Measurements from ENCODE around the gene SKIL.

Gene SKIL

GRCh38 chr3:170350515-170351413, 6.8 kb upstream of the SKIL start:
- DNase-seq (ENCODE audit: low read depth): no peak

GRCh38 chr3:170352936-170353335, 4.6 kb upstream of the SKIL start:
- no peak for DNase-seq (ENCODE audit: low read depth)

- no peak for DNase-seq (ENCODE audit: low read depth)
Measured at GRCh38 chr3:170353485-170353884, 4.0 kb upstream of the SKIL start.

GRCh38 chr3:170354760-170355159, 2.8 kb upstream of the SKIL start:
- no peak for DNase-seq (ENCODE audit: low read depth)

DNA sequence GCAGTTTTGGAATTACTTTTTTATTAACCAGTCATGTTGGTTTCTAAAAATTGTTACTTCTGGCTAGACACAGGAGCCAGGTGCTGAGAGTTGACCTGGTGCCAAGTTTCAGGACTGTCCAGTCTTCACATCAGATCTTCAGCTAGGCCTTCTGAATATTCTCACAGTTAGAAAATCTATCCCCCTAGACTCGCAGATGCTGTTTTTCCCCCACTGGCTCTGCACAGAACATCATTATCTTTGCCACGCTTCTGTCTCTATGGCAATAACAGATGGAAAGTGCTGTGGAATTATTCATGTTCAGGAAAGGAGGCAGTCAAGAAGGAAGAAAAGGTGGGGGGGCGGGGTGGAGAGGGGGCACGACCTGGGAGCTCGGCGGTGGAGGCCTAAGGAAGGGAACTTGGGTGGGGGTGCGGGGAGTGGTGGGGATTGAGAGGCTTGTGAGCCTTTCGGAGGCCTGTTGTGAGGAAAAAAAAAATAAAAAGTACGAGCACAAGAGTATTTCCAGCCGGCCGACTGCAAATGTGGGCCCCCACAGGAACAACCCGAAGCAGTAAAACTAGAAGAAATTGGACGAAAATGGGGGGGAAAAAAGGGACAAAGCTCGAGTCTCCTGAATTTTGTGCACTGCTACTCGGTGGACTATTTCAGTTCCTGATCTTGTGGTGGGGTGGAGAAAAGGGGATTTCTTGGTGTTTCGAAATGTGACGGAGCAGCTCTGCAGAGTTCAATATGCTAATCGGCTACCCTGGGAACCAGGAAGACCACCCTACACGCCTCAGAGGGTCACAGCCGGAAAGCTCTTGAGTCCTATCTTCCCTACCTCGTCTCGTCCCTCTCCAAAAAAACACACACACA, 1.5 kb upstream of the SKIL start:
- no peak for DNase-seq (ENCODE audit: low read depth)

DNA sequence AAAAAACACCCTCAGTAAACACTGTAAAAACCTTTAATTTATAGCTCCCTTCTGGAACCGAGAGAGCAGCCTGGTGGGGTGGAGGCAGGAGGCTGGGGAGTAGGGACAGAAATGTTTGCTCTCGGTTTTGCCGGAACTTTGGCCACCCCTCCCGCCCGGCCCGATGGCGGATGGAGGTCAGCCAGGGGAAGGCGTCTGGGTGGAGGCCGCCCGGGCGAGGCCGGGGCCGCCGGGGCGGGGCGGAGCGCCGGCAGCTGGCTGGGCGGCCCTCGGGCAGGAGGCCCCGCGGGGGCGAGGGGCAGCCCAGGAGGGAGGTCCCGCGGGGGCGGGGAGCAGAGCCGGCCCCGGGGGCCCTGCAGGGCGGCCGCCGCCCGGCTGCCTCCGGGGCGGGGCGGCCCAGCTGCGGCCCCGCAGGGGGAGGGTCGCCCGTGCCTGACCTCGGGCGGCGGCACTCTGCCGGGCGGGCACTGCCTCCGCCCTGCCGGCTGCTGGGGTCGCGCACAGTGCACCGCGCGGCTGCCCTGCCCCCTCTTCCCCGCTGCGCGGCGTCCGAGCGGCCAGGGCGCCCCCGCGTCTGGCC, 829 bp upstream of the SKIL start:
- DNase-seq (ENCODE audit: low read depth): no peak

DNA sequence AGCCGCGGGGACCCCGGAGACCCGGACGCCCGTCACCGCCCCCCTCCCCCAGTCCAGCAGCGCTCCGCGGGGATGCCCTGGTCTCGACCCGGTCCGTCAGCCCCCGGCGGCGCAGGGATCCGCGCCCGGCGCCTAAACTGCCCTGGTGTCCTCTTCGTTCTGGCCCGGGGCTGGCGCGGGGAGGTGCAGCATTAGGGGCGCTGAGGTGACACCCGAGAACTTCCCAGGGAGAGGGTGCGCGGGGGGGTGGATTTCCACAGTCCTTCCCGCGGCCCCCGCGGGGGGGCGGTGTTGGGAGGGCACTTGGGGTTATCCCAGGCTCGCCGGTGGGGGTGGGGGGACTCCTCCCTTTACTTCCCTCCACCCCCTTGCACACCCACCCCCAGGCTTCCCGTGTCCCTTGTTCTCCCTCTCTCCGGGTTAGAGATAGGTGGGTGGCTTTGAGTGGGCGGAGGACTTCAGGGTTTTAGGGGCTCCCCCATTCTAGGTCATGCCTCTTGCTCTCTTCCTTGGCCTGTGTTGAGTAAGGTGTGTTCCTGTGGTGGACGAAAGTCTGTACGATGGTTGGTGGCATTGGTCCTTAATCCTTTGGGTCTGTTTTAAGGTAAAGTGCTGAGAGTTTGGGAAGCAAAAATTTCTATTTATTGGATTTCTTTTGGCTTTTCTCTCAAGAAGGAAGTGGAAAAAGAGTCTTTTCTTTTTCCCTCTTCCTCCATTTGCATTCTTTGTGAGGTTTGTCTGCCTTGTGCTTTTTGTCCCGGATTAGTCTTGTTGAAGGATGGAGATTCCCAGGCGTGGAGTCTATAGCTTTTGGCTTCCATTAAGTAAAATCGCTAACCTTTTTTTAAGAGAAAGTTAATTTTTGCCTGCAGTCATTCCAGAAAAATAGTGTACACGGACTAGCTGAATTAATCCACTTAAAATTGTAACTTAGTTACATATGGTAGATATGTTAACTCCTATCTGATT, 811 bp downstream of the SKIL start:
- DNase-seq (ENCODE audit: low read depth): no peak

DNA sequence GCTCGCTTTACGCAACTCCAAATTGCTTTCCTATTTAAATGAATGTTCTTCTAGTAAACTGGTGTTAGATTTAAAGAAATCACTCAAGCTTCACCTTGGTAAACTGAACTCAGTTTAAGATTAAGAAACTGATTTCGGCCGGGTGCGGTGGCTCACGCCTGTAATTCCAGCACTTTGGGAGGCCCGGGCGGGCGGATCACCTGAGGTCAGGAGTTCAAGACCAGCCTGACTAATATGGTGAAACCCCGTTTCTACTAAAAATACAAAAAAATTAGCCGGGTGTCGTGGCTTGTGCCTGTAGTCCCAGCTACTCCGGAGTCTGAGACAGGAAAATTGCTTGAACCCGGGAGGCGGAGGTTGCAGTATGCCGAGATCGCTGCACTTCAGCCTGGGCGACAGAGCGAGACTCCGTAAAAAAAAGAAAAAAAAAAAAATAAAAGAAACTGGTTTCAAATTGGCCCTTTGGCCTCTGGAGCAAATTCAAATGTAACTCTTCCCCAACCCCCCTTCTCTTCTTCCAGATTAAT, 1.7 kb downstream of the SKIL start:
- DNase-seq (ENCODE audit: low read depth): no peak

DNA sequence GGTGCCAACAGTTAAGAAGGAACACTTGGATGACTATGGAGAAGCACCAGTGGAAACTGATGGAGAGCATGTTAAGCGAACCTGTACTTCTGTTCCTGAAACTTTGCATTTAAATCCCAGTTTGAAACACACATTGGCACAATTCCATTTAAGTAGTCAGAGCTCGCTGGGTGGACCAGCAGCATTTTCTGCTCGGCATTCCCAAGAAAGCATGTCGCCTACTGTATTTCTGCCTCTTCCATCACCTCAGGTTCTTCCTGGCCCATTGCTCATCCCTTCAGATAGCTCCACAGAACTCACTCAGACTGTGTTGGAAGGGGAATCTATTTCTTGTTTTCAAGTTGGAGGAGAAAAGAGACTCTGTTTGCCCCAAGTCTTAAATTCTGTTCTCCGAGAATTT, 3.0 kb downstream of the SKIL start:
- no peak for DNase-seq (ENCODE audit: low read depth)

DNA sequence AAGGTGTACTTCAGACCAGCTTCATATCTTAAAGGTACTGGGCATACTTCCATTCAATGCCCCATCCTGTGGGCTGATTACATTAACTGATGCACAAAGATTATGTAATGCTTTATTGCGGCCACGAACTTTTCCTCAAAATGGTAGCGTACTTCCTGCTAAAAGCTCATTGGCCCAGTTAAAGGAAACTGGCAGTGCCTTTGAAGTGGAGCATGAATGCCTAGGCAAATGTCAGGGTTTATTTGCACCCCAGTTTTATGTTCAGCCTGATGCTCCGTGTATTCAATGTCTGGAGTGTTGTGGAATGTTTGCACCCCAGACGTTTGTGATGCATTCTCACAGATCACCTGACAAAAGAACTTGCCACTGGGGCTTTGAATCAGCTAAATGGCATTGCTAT, 3.4 kb downstream of the SKIL start:
- no peak for DNase-seq (ENCODE audit: low read depth)

DNA sequence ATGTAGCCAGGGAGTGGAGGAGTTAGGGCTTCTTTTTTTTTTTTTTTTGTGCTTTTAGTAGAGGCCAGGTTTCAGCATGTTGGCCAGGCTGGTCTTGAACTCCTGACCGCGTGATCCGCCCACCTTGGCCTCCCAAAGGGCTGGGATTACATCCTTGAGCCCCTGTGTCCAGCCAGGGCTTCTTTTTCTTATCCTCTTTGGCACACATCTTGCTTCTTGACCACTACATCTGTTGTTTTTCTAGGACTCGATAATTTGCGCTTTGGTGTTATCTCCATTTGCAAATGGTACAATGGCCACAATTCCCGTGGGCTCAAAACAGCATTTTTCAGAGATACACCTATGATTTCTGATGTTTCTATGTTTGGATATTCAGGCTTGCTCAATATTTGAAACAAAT, 4.2 kb downstream of the SKIL start:
- no peak for DNase-seq (ENCODE audit: low read depth)

DNA sequence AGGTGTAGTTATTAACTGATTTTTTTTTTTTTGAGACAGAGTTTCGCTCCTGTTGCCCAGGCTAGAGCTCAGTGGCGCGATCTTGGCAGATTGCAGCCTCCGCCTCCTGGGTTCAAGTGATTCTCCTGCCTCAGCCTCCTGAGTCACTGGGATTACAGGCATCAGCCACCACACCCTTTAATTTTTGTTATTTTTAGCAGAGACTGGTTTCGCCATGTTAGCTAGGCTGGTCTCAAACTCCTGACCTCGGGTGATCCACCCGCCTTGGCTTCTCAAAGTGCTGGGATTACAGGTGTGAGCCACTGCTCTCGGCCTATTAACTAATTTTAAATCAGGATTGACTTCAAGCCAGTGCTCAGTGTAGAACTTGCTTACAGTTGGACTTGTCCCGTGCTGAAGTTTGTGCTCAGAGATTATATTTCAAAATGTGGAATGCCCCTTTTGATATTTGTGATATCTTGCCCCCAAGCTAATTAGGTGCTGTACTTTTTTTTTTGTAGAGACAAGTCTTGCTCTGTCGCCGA, 6.0 kb downstream of the SKIL start:
- DNase-seq (ENCODE audit: low read depth): no peak

- no peak for DNase-seq (ENCODE audit: low read depth)
Measured at GRCh38 chr3:170364965-170365364, 7.5 kb downstream of the SKIL start.

DNA sequence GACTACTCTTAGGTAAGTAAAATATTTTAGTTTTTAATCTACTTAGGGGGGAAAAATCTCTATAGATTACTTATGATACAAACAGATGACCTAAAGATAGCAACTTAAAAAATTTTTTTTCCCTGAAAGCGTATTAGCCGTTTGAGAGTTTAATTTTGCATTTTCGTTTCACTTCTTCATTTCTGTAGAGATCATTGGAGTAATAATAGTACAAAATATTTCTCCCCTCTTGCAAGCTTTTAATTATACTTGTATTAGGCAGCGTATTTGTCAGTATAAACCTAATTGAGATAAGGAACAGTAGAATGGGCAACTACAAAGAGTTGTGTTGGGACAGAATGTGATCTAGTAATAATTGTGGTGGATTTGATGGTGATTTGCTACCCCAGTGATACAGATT, 10.3 kb downstream of the SKIL start:
- no peak for DNase-seq (ENCODE audit: low read depth)

- no peak for DNase-seq (ENCODE audit: low read depth)
Measured at GRCh38 chr3:170368921-170369320, 11.4 kb downstream of the SKIL start.

DNA sequence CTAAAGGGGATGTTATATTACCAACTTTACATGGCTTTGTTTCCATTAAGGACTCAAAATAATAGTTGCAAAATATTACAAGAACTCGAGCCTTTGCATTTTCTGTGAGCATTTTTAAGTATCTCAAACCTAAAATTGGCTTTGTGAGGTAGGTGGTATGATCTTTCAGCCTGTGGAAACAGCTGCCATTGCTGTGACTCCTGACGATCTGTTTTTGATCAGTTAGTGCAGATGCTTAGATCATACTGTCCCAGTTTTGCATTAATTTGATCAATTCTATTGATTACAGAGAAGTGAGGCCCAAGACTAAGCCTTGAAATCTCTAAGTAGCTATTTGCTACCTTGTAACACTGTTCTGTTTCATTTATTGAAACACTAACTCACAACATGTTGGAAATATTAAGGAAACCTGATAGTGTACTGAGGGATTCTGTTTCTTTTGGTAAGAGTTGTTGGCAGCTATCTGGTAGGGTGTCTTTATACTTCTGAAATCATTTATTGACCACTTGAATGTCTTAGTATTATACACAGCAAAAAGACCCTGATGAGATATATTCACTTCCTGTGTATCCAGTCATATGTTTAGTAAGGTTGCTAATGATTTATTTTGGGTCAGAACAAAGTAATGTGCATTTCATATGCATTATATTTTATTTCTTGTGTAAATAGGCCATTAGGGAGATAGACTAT, 14.8 kb downstream of the SKIL start:
- DNase-seq (ENCODE audit: low read depth): no peak

DNA sequence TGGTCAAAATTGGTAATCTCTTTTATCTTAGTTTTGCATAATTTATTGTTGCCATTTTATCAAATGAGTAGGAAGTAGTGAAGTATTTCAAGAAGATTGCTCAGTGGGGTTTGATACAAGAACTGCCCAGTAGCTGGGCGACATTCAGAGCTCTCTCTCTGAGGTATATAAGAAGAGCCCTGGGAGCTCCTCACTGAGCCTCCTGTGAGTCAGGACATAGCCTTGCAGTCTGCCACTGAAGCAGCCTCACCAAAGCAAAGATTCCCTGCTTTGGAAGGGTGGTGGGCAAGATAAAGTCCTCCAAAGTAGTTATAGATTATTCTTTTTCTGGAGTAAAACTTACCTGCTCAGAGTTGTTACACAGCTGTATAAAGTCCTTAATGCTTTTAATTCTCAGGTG, 26.1 kb downstream of the SKIL start:
- DNase-seq (ENCODE audit: low read depth): no peak

DNA sequence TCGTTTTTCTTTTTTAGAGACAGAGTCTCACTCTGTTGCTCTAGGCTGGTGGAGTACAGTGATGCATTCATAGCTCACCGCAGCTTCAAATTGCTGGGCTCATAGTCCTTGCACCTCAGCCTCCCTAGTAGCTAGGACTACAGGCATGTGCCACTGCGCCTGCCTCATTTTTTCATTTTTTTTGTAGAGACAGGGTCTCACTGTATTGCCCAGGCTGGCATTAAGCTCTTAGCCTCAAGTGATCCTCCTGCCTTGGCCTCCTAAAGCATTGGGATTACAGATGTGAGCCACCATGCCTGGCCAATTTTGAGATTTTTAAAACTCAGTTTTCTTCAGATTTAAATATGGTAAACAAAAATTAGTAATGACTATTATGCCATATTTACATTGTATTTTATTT, 29.0 kb downstream of the SKIL start:
- DNase-seq (ENCODE audit: low read depth): no peak

DNA sequence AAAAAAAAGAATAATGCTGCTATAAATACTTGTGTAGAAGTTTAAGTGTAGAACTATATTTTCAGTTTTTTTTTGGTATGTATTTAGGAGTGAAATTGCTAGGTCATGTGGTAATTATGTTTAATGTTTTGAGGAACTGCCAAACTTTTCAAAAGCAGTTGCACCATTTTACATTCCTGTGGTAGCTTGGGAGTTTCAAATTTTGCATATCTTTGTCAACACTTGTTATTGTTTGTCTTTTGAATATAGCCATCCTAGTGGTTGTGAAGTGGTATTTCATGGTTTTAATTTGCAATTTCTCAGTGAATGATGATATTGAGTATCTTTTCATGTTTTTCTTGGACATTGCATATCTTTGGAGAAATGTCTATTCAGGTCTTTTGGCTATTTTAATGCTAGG, 30.4 kb downstream of the SKIL start:
- no peak for DNase-seq (ENCODE audit: low read depth)

- DNase-seq (ENCODE audit: low read depth): no peak
Measured at GRCh38 chr3:170391108-170391507, 33.6 kb downstream of the SKIL start.

- no peak for DNase-seq (ENCODE audit: low read depth)
Measured at GRCh38 chr3:170397685-170398084, 40.2 kb downstream of the SKIL start.

Data from CMK (cell line).